Cardiac fibroblast (primary cell): ENCODE measurements around the gene SDC3.

Source experiments
- DNase-seq, 2 donors: peaks; one replicate each; pipeline versions ENCODE4 v3.0.0 to v3.0.0-alpha.2; 2010; ENCODE audit warnings: low read depth in 2 of 2
- H3K4me3 ChIP-seq, 2 donors: replicated peaks in 1 of 2; 1 replicate in 1 of 2; 2 replicates in 1 of 2; pipeline ENCODE4 v1.5.1; 2011; ENCODE audit warnings: low read depth in 2 of 2, low read length in 2 of 2, mild to moderate bottlenecking in 2 of 2, moderate library complexity in 1 of 2
- CTCF ChIP-seq: IDR thresholded peaks from one replicate; pipeline ENCODE4 v1.5.1; 2011; ENCODE audit warnings: low read depth, mild to moderate bottlenecking, low read length, inconsistent platforms

SDC3 gene

DNA sequence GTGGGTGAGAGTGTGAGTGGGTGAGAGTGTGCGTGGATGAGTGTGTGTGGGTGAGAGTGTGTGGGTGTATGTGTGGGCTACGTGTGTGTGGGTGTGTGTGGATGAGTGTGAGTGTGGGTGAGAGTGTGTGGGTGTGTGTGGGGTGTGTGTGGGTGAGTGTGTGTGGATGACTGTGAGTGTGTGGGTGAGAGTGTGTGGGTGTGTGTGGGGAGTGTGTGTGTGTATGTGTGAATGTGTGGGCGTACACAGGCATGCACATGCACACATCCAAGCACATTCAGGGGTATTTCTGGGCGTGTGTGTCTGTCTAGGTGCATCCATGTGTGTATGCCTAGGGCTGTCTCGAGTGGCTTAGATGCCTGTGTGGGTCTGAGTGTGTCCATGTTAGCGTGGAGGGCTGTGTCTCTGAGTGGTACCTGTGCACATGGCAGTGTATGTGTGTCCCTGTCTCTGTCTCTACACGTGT is 14.0 kb downstream of the SDC3 start:
- DNase-seq: no peak
- no peak for TF ChIP-seq CTCF

GRCh38 chr1:30893776-30894507 is 14.6 kb downstream of the SDC3 start:
- DNase-seq: no peak
- no peak overlapping the region for H3K4me3 ChIP-seq
- TF ChIP-seq CTCF: no peak

More for the DNA sequence above, 14.0 kb downstream of the SDC3 start:
- H3K4me3 ChIP-seq: no peak overlapping the region

- no peak for TF ChIP-seq CTCF
- peak in 1 of 2 donors; percentile 23 for DNase-seq
- H3K4me3 ChIP-seq: no peak overlapping the region
These were observed 15.9 kb downstream of the SDC3 start for GRCh38 chr1:30892671-30893073.

GRCh38 chr1:30891227-30891552 is 17.4 kb downstream of the SDC3 start:
- no peak for TF ChIP-seq CTCF
- no peak for DNase-seq
- no peak overlapping the region for H3K4me3 ChIP-seq

- no peak for DNase-seq
- H3K4me3 ChIP-seq: no peak overlapping the region
- TF ChIP-seq CTCF: no peak
These were observed 17.9 kb downstream of the SDC3 start for GRCh38 chr1:30890502-30891226.

GRCh38 chr1:30889511-30889910 is 19.0 kb downstream of the SDC3 start:
- peak in 1 of 2 donors; percentile 24 for DNase-seq
- no peak overlapping the region for H3K4me3 ChIP-seq
- no peak for TF ChIP-seq CTCF

GRCh38 chr1:30888975-30889374 is 19.6 kb downstream of the SDC3 start:
- no peak for DNase-seq
- no peak overlapping the region for H3K4me3 ChIP-seq
- TF ChIP-seq CTCF: no peak
